Fibroblast of the aortic adventitia (primary cell): ENCODE measurements around the gene C2CD4D. TPM values are rescaled to one million over a fixed set of nuclear protein-coding genes. Genes with fewer than 3 reads are reported as not detected.
"Not testable (repeated sequence)": the region's sequence is repeated elsewhere in the genome, so short reads cannot be mapped to it uniquely, and the experiment has no call there.

ENCODE experiments used
- DNase-seq: peaks from one replicate; pipeline ENCODE4 v3.0.0-alpha.2; 2010; ENCODE audit warnings: low read depth
- H3K4me3 ChIP-seq: 2 replicates; pipeline ENCODE4 v1.5.1; 2011; ENCODE audit warnings: low read depth, mild to moderate bottlenecking, control low read depth, low read length, moderate library complexity
- total RNA-seq: library from RNA; depleted of rRNA; stranded (reverse); fragments of >200 nt; gene quantifications from 2 replicates; pipeline ENCODE4 v1.2.3, GENCODE V29; 2012; ENCODE audit warnings: low replicate concordance
- TF ChIP-seq, protein P1 (sequence below): IDR thresholded peaks from 2 replicates; pipeline ENCODE4 v1.5.1; 2011; ENCODE audit warnings: mild to moderate bottlenecking, low read length, control low read depth, inconsistent platforms; ENCODE audit not compliant: insufficient read depth

C2CD4D gene
- total RNA-seq, 1 donor: not detected

DNA sequence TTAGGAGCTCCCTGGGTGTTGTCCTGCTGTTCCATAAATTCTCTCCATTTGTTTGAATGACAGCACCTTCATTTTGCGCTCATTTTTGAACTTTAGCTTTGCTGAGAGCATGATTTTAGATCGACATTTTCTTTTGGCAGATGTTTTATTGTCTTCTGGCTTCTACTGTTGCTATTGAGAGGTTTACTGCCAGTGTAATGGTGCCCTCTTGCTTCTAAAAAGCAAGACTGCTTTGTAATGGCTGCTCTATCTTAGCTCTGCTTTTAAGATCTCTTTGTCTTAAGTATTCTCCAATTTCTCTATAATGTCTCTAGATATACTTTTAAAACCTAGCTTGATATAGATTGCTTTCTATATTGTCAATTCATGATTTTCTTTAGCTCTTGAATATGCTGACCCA lies 41.9 kb upstream of the C2CD4D start:
- TF ChIP-seq, protein P1, sequence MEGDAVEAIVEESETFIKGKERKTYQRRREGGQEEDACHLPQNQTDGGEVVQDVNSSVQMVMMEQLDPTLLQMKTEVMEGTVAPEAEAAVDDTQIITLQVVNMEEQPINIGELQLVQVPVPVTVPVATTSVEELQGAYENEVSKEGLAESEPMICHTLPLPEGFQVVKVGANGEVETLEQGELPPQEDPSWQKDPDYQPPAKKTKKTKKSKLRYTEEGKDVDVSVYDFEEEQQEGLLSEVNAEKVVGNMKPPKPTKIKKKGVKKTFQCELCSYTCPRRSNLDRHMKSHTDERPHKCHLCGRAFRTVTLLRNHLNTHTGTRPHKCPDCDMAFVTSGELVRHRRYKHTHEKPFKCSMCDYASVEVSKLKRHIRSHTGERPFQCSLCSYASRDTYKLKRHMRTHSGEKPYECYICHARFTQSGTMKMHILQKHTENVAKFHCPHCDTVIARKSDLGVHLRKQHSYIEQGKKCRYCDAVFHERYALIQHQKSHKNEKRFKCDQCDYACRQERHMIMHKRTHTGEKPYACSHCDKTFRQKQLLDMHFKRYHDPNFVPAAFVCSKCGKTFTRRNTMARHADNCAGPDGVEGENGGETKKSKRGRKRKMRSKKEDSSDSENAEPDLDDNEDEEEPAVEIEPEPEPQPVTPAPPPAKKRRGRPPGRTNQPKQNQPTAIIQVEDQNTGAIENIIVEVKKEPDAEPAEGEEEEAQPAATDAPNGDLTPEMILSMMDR: no peak
- no peak for DNase-seq

DNA sequence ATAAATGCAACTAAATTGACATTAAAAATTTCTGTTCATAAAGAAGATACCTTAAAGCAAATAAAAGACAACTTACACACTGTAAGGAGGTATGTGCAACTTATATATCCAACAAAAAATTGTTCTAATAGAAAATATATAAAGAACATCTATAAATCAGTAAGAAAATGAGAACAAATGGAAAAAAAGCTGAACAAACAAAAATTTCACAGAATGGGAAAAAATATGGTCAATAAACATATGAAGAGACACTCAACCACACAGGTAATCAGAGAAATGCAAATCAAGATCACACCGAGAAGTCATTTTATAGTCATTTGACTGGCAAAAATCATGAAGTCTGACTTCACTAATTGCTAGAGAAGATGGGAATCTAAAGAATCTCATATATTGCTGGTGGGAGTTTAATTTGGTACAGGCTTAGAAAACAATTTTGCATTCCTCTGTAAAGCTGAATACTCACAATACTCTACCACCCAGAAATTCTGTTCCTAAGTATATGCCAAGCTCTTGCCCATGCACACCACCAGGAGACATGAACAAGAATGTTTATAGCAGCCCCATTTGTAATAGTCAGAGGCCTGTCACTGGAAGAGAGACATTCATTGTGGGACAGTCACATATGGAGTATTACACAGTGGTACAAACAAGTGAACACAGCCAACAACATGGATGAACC lies 35.9 kb upstream of the C2CD4D start:
- TF ChIP-seq, protein P1: no peak
- H3K4me3 ChIP-seq: no peak overlapping the region
- no peak for DNase-seq

More for the DNA sequence above, 41.9 kb upstream of the C2CD4D start:
- no peak overlapping the region for H3K4me3 ChIP-seq

DNA sequence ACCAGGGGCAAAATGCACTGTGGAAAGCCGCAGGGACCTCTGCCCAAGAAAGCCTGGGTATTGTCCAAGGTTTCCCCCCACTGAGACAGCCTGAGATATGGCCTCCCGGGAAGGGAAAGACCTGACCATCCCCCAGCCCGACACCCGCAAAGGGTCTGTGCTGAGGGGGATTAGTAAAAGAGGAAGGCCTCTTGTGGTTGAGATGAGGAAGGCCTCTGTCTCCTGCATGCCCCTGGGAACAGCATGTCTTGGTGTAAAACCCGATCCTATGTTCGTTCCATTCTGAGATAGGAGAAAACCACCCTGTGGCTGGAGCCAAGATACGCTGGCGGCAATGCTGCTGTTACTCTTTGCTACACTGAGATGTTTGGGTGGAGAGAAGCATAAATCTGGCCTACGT lies 33.2 kb upstream of the C2CD4D start:
- H3K4me3 ChIP-seq, DNase-seq: not testable (repeated sequence)

DNA sequence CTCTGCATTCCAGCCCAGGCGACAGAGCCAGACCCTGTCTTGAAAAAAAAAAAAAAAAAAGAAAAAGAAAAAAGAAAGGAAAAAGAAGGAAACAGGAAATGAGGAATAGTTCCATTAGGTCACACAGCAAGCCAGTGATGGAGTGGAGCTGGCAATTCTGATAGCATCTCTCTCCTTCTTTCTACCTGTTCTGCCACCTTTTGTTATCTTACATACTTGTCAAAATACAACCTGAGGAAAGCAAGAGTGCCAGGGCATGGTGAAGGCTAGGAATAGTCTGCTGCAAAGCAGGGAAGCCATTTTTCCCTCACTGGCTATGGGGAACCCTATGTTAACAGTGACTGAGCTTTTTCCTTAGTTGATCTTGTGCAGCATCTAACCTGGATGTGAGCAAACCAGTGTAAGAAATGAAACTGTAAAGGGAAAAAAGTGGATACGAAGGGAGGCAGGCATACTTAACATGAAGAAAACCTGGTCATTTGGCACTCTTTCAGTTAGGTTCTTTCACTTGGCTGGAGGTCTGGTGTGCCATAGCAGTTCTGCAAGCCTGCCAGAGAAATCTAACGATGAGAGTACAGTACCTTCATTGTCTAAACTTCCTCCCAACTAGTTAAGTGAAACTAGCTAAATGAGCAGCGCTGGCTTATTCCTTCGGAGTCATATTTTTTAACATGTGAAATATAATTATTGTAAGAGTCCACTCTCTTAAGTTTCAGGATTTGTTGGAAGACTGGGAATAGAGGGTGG lies 31.8 kb upstream of the C2CD4D start:
- DNase-seq: no peak
- H3K4me3 ChIP-seq: no peak overlapping the region
- TF ChIP-seq, protein P1: no peak

DNA sequence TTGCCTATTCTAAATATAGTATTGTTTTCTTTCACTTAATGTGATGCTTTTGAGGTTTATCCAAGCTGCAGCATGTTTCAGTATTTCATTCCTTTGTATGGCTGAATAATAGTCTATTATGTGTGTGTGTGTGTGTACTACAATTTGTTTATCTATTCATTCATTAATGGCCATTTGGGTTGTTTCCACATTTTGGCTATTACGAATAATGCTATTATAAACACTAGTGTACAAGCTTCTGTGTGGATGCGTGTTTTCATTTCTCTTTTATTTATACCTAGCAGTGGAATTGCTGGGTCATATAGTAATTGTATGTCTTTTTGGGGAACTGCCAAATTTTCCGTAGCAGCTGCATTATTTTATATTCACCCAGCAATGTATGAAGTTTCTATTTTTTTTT lies 28.9 kb upstream of the C2CD4D start:
- no peak for DNase-seq
- no peak overlapping the region for H3K4me3 ChIP-seq
- TF ChIP-seq, protein P1: no peak

DNA sequence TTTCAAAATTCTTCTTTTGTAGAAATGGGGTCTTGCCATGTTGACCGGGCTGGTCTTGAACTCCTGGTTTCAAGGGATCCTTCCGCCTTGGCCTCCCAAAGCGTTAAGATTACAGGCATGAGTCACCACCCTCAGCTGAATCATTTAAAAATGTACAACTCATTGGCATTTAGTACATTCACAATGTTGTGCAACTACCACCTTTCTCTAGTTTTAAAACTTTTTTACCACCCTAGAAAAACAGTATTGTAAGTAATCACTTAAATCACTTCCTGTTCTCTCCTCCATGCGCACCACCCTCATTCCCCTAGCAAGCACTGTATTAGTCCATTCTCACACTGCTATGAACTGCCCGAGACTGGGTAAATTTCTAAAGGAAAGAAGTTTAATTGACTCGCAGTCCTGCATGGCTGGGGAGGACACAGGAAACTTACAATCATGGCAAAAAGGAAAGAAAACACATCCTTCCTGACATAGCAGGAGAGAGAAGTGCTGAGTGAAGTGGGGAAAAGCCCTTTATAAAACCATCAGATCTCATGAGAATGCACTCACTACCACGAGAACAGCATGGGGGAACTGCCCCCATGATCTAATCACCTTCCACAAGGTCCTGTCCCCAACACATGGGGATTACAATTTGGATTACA lies 28.3 kb upstream of the C2CD4D start:
- H3K4me3 ChIP-seq: no peak overlapping the region
- peak; percentile 85 for DNase-seq
- TF ChIP-seq, protein P1: no peak

DNA sequence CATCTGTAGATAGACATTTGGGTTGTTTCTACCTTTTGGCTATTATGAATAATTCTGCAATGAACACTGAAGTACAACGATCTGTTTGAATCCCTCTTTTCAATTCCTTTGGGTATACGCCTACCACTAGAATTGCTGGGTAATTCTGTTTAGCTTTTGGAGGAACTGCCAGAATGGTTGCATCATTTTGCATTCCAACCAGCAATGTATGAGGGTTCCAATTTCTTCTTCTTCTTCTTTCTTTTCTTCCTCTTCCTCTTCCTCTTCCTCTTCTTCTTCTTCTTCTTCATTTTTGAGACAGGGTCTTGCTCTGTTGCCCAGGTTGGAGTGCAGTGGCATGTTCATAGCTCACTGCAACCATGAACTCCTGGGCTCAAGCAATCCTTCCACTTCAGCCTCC lies 27.7 kb upstream of the C2CD4D start:
- DNase-seq: peak; percentile 57
- H3K4me3 ChIP-seq: no peak overlapping the region
- TF ChIP-seq, protein P1: no peak
